Fibroblast of villous mesenchyme (primary cell): ENCODE results near the gene SPPL2A. TPM values are rescaled to one million over a fixed set of nuclear protein-coding genes. Genes with fewer than 3 reads are reported as not detected.
"Not testable (repeated sequence)": the region's sequence is repeated elsewhere in the genome, so short reads cannot be mapped to it uniquely, and the experiment has no call there.

ENCODE experiments used
- DNase-seq: peaks from one replicate; pipeline ENCODE4 v3.0.0-alpha.2; 2010; ENCODE audit warnings: low read depth
- H3K4me3 ChIP-seq: 2 replicates; pipeline ENCODE4 v1.5.1; 2011; ENCODE audit warnings: low read depth, mild to moderate bottlenecking, low read length
- total RNA-seq: library from RNA; depleted of rRNA; stranded (reverse); fragments of >200 nt; gene quantifications from 2 replicates; pipeline ENCODE4 v1.2.3, GENCODE V29; 2012
- TF ChIP-seq, protein P1 (sequence below): IDR thresholded peaks from 2 replicates; pipeline ENCODE4 v1.5.1; 2012; ENCODE audit warnings: low read depth, mild to moderate bottlenecking, low read length; ENCODE audit not compliant: insufficient read depth

Gene SPPL2A
- 59.9 and 75.6 TPM in 2 replicates for total RNA-seq

DNA sequence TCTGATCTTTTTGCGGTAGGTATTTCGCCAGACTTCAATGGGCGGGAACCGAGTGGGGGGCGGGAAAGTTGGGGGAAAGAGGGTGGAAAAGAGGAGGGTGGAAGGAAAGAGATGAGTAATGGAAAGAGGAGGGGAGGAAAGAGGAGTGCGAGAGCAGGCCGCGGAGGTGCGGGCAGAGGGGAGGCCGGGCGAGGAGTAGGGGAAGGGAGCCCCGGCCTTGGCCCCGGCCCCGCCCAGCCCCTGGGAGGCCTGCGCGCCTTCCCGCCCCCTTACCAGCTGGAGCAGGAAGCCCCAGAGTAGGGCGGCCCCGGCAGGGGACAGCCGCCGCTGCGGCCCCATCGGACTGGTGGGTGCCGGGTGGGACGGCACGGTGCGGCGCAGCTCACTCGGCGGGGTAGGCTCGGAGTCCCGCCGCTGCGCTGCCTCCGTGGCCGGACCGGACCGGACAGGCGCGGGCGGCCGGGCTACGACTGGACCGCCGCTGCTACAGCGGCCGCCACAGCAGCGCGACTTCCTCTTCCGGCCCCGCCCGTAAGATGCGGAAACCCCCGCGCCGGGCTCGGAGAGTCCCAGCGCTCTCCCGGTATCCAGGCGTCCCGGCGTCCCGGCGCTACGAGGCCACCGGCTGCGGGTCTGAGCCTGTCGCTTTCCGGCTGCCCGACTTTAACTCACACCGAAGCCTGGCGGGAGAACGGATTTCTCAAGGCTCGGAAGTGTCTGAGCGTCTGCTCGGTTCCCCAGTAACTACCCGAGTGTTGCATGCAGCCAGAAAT lies at the start of gene SPPL2A:
Gene SPPL2A (minus strand): TSS at position 512 of the 773 bp plus-strand sequence. CDS start 173 bp downstream, at position 339.
- H3K4me3 ChIP-seq = peak within 1 kb of the TSS; percentile 84
- DNase-seq = peak; percentile 89
- TF ChIP-seq, protein P1, sequence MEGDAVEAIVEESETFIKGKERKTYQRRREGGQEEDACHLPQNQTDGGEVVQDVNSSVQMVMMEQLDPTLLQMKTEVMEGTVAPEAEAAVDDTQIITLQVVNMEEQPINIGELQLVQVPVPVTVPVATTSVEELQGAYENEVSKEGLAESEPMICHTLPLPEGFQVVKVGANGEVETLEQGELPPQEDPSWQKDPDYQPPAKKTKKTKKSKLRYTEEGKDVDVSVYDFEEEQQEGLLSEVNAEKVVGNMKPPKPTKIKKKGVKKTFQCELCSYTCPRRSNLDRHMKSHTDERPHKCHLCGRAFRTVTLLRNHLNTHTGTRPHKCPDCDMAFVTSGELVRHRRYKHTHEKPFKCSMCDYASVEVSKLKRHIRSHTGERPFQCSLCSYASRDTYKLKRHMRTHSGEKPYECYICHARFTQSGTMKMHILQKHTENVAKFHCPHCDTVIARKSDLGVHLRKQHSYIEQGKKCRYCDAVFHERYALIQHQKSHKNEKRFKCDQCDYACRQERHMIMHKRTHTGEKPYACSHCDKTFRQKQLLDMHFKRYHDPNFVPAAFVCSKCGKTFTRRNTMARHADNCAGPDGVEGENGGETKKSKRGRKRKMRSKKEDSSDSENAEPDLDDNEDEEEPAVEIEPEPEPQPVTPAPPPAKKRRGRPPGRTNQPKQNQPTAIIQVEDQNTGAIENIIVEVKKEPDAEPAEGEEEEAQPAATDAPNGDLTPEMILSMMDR = no peak

DNA sequence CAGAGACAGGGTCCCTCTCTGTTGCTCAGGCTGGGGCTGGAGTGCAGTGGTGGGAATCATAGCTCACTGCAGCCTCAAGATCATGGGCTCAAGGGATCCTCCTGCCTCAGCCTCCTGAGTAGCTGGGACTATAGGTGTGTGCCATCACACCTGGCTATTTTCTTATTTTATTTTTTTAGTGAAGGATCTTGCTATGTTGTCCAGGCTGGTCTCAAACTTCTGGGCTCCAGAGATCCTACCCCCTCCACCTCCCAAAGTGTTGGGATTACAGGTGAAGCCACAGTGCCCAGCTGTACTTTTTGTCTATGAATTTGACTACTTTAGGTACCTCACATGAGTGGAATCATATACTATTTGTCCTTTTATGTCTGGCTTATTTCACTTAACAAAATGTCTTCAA lies 49.1 kb upstream of the SPPL2A start:
- TF ChIP-seq, protein P1 = no peak
- no peak for DNase-seq

DNA sequence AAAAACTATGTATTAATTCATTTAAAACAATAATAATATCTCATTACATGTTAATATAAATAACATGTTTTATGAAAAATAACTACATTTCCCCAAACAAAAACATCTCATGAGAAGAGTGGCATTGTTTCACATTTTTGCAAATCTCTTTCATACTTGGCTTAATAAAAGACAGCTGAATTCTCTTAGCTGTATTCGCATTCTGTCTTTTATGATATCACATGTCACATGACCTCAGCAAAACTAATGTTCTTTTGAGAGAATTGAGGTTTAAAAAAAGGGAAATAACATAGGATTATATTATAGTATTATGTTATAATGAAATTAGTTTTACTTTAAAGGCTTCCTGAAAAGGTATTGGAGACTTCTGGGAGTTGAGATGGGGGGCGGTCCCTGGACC lies 48.4 kb upstream of the SPPL2A start:
- DNase-seq = no peak
- H3K4me3 ChIP-seq = no peak overlapping the region
- TF ChIP-seq, protein P1 = no peak

More for the DNA sequence above, 49.1 kb upstream of the SPPL2A start:
- H3K4me3 ChIP-seq = no peak overlapping the region

GRCh38 chr15:50813089-50813488 lies 47.6 kb upstream of the SPPL2A start:
- TF ChIP-seq, protein P1 = no peak
- no peak for DNase-seq

DNA sequence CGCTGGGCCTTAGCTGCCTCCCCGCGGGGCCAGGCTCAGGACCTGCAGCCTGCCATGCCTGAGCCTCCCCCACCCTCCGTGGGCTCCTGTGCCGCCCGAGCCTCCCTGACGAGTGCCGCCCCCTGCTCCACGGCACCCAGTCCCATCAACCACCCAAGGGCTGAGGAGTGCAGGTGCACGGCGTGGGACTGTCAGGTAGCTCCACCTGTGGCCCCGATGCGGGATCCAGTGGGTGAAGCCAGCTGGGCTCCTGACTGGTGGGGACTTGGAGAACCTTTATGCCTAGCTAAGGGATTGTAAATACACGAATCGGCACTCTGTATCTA lies 46.6 kb upstream of the SPPL2A start:
- H3K4me3 ChIP-seq, DNase-seq: not testable (repeated sequence)

More at GRCh38 chr15:50813089-50813488, 47.6 kb upstream of the SPPL2A start:
- no peak overlapping the region for H3K4me3 ChIP-seq

DNA sequence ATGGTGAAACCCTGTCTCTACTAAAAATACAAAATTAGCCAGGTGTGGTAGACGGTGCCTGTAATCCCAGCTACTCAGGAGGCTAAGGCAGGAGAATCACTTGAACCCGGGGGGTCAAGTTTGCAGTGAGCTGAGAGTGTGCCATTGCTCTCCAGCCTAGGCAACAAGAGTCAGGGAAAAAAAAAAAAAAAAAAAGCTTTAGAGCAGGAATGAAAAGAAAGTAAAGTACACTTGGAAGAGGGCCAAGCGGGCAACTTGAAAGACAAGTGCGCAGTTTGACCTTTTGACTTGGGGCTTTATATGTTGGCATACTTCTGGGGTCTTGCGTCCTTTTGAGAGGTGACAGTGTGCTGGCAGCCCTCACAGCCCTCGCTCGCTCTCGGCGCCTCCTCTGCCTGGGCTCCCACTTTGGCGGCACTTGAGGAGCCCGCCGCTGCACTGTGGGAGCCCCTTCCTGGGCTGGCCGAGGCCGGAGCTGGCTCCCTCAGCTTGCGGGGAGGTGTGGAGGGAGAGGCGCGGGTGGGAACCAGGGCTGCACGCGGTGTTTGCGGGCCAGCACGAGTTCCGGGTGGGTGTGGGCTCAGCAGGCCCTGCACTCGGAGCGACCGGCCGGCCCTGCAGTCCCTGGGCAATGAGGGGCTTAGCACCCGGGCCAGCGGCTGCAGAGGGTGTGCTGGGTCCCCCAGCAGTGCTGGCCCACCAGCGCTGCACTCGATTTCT lies 46.1 kb upstream of the SPPL2A start:
- DNase-seq, H3K4me3 ChIP-seq: not testable (repeated sequence)

DNA sequence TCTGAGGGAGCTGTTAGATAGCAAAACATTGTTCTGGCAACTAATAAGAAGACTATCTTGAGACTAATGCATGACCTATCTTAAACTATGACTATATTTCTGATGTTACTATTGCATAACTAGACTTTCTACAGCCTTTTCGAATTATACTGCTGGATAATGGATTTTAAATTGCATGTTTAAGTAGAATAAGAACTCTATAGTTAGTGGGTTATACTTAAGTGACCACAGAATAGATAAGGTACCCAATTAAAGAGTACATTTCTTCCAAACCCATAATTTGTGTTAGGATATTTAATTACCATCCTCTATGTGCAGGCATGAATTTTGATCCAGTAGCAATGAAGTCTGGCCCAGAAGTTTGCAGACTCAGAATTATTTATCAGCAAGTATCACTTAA lies 44.6 kb upstream of the SPPL2A start:
- H3K4me3 ChIP-seq = no peak overlapping the region
- TF ChIP-seq, protein P1 = no peak
- no peak for DNase-seq
